T-cell (primary cell): ENCODE data around the gene ZKSCAN1. TPM values are rescaled to one million over a fixed set of nuclear protein-coding genes. Genes with fewer than 3 reads are reported as not detected.

Experiments used
- ATAC-seq, 4 experiments: fragments of 200-7000 bp in 3 of 4; fragments of 150-1000 bp in 1 of 4; cut with Tn5 transposase; replicated peaks in 1 of 4; 1 replicate in 3 of 4; 2 replicates in 1 of 4; pipeline ENCODE4 v1.10.0; 2021; ENCODE audit warnings: moderate library complexity in 3 of 4, mild to moderate bottlenecking in 2 of 4, moderate number of reproducible peaks in 1 of 4
- CTCF ChIA-PET, 2 donors: fragments of 300-600 bp; sonication (Branson Sonifier 250); formaldehyde crosslinking; loops; one replicate each; lab custom pipeline; 2022; ENCODE audit warnings: antibody characterized with exemption in 2 of 2; lab: Charles Lee
- POLR2A ChIA-PET, 2 donors: fragments of 300-600 bp; sonication (Branson Sonifier 250); formaldehyde crosslinking; loops; one replicate each; lab custom pipeline; 2022; ENCODE audit warnings: antibody characterized with exemption in 2 of 2; lab: Charles Lee
- DNase-seq, 35 experiments: peaks; one replicate each; pipeline versions ENCODE4 v3.0.0 to v3.0.0-alpha.2; 2013 to 2023
- H3K27ac ChIP-seq: one replicate; pipeline ENCODE4 v1.5.1; 2013; ENCODE audit warnings: low read length
- H3K27me3 ChIP-seq, 2 experiments: replicated peaks in 1 of 2; 1 replicate in 1 of 2; 2 replicates in 1 of 2; pipeline versions ENCODE4 v1.6.1 to v1.7.0; 2013; ENCODE audit warnings: low read length in 1 of 2, mixed read lengths in 1 of 2; ENCODE audit not compliant: control insufficient read depth in 2 of 2, insufficient read depth in 2 of 2; ENCODE audit errors: extremely low read depth in 1 of 2
- H3K36me3 ChIP-seq, 2 donors: 1 replicate in 1 of 2; 2 replicates in 1 of 2; pipeline versions ENCODE4 v1.6.1 to v1.7.0; 2013; ENCODE audit warnings: low read length in 1 of 2; ENCODE audit not compliant: control insufficient read depth in 2 of 2, insufficient read depth in 1 of 2; ENCODE audit errors: extremely low read depth in 1 of 2
- H3K4me1 ChIP-seq, 2 experiments: 1 replicate in 1 of 2; 2 replicates in 1 of 2; pipeline versions ENCODE4 v1.6.1 to v1.7.0; 2013; ENCODE audit warnings: low read length in 2 of 2, mixed read lengths in 1 of 2; ENCODE audit not compliant: insufficient read depth in 2 of 2, control insufficient read depth in 1 of 2; ENCODE audit errors: extremely low read depth in 1 of 2
- H3K4me3 ChIP-seq, 2 donors: 1 replicate in 1 of 2; 2 replicates in 1 of 2; pipeline versions ENCODE4 v1.5.1 to v1.7.0; 2013; ENCODE audit warnings: mild to moderate bottlenecking in 2 of 2, low read length in 1 of 2, moderate library complexity in 1 of 2; ENCODE audit not compliant: control insufficient read depth in 1 of 2; ENCODE audit errors: extremely low read depth in 1 of 2
- H3K9me3 ChIP-seq: 2 replicates; pipeline ENCODE4 v1.7.0; 2013
- H3K27ac Mint-ChIP-seq, 2 donors: one replicate each; pipeline ENCODE4 v1.8.0; 2020 to 2021; ENCODE audit warnings: mild to moderate bottlenecking in 2 of 2, mixed read lengths in 2 of 2
- H3K27me3 Mint-ChIP-seq, 2 donors: one replicate each; pipeline ENCODE4 v1.8.0; 2021 to 2022; ENCODE audit warnings: mixed read lengths in 2 of 2
- H3K36me3 Mint-ChIP-seq: one replicate; pipeline ENCODE4 v1.8.0; 2021; ENCODE audit warnings: mixed read lengths
- H3K4me1 Mint-ChIP-seq, 3 donors: one replicate each; pipeline ENCODE4 v1.8.0; 2020 to 2022; ENCODE audit warnings: mixed read lengths in 3 of 3, mild to moderate bottlenecking in 1 of 3
- H3K4me3 Mint-ChIP-seq, 3 donors: one replicate each; pipeline ENCODE4 v1.8.0; 2020 to 2022; ENCODE audit warnings: mild to moderate bottlenecking in 3 of 3, mixed read lengths in 3 of 3, moderate library complexity in 3 of 3
- H3K9me3 Mint-ChIP-seq, 3 donors: one replicate each; pipeline ENCODE4 v1.8.0; 2020 to 2022; ENCODE audit warnings: mixed read lengths in 3 of 3
- WGBS: methylation state at CpG from one replicate; pipeline ENCODE4 v1.1.5; 2013; ENCODE audit warnings: missing lambda C conversion rate; ENCODE audit not compliant: insufficient coverage; 5-methylcytosine and 5-hydroxymethylcytosine counted together
- total RNA-seq, 35 experiments: library from RNA in 6 of 35; stranded (reverse) in 6 of 35; fragments of 120-200 nt in 1 of 35; gene quantifications; one replicate each; pipeline versions ENCODE4 v1.2.1 to v1.2.4 and lab custom pipeline; 2013 to 2026

Gene ZKSCAN1
- total RNA-seq, 5 donors from 2014 or later (not counting 1 experiment from before 2014, with no cell fraction given) = 60.7 to 94.0 (median 86.8) TPM

DNA sequence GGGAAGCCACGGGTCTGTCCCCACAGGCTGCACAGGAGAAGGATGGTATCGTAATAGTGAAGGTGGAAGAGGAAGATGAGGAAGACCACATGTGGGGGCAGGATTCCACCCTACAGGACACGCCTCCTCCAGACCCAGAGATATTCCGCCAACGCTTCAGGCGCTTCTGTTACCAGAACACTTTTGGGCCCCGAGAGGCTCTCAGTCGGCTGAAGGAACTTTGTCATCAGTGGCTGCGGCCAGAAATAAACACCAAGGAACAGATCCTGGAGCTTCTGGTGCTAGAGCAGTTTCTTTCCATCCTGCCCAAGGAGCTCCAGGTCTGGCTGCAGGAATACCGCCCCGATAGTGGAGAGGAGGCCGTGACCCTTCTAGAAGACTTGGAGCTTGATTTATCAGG, 8.1 kb downstream of the ZKSCAN1 start:
- ChIA-PET CTCF (no interaction called here), POLR2A (interaction anchor here in 1 of 2 donors (0.7 kb wide), 1 partner anchor 11 kb away, joined by 3 read pairs; no protein-coding TSS in a partner anchor)
- no peak overlapping the region for H3K4me3 ChIP-seq
- H3K27me3 ChIP-seq = no peaks in the 10 kb centered on the region
- 93% methylated on average over 11 of the region's 12 CpGs for WGBS
- Mint-ChIP-seq H3K27me3 (no peaks in the 10 kb centered on the region), H3K4me3 (no peak overlapping the region), H3K27ac (no peak overlapping the region), H3K36me3 (peaks cover 27% of the 10 kb centered on the region), H3K4me1 (peaks cover 25 to 30% (median 28%) of the 10 kb centered on the region in 3 donors), H3K9me3 (no peaks in the 10 kb centered on the region)
- DNase-seq (no peak), ATAC-seq (no peak)
- H3K27ac ChIP-seq = no peak overlapping the region
- peaks cover 0 to 5% of the 10 kb centered on the region in 2 experiments for H3K4me1 ChIP-seq
- H3K9me3 ChIP-seq = no peaks in the 10 kb centered on the region
- peaks cover 11 to 42% of the 10 kb centered on the region in 2 donors for H3K36me3 ChIP-seq

GRCh38 chr7:100024020-100024619, 8.7 kb downstream of the ZKSCAN1 start:
- Histone ChIP-seq H3K9me3 (no peaks in the 10 kb centered on the region), H3K4me1 (peaks cover 0 to 2% of the 10 kb centered on the region in 2 experiments), H3K27me3 (no peaks in the 10 kb centered on the region), H3K4me3 (no peak overlapping the region), H3K27ac (no peak overlapping the region), H3K36me3 (peaks cover 11 to 36% of the 10 kb centered on the region in 2 donors)
- Mint-ChIP-seq H3K4me1 (peaks cover 20 to 24% (median 22%) of the 10 kb centered on the region in 3 donors), H3K4me3 (no peak overlapping the region), H3K27me3 (no peaks in the 10 kb centered on the region), H3K27ac (no peak overlapping the region), H3K9me3 (no peaks in the 10 kb centered on the region), H3K36me3 (peaks cover 27% of the 10 kb centered on the region)
- ChIA-PET POLR2A (no interaction called here), CTCF (interaction anchor here in 1 of 2 donors (0.5 kb wide), 1 partner anchor 54 kb away, joined by 3 read pairs; no protein-coding TSS in a partner anchor)
- DNase-seq (no peak), ATAC-seq (no peak)
- 100% methylated on average over 1 of the region's 12 CpGs for WGBS

GRCh38 chr7:100027197-100027596, 11.8 kb downstream of the ZKSCAN1 start:
- H3K4me1 Mint-ChIP-seq = peaks cover 0 to 6% (median 2%) of the 10 kb centered on the region in 3 donors
- H3K4me3 Mint-ChIP-seq = no peak overlapping the region
- no peaks in the 10 kb centered on the region for H3K27me3 Mint-ChIP-seq
- POLR2A ChIA-PET = no interaction called here
- peaks cover 16 to 60% of the 10 kb centered on the region in 2 donors for H3K36me3 ChIP-seq
- no peaks in the 10 kb centered on the region for H3K9me3 Mint-ChIP-seq
- peaks cover 44% of the 10 kb centered on the region for H3K36me3 Mint-ChIP-seq
- ATAC-seq (no peak), DNase-seq (no peak)
- H3K27ac ChIP-seq = no peak overlapping the region
- no peaks in the 10 kb centered on the region for H3K27me3 ChIP-seq
- WGBS = 93% methylated on average over 5 of the region's 11 CpGs
- H3K4me3 ChIP-seq = no peak overlapping the region
- H3K9me3 ChIP-seq = no peaks in the 10 kb centered on the region
- CTCF ChIA-PET = interaction anchor here in 1 of 2 donors (0.6 kb wide), 1 partner anchor 113 kb away, joined by 3 read pairs; no protein-coding TSS in a partner anchor
- peaks cover 0 to 2% of the 10 kb centered on the region in 2 experiments for H3K4me1 ChIP-seq
- H3K27ac Mint-ChIP-seq = no peak overlapping the region

GRCh38 chr7:100029596-100029995, 14.2 kb downstream of the ZKSCAN1 start:
- Histone ChIP-seq H3K9me3 (no peaks in the 10 kb centered on the region), H3K4me1 (no peaks in the 10 kb centered on the region), H3K27ac (no peak overlapping the region), H3K36me3 (peaks cover 4 to 59% of the 10 kb centered on the region in 2 donors), H3K27me3 (no peaks in the 10 kb centered on the region), H3K4me3 (no peak overlapping the region)
- DNase-seq (no peak), ATAC-seq (no peak)
- Mint-ChIP-seq H3K27me3 (no peaks in the 10 kb centered on the region), H3K4me3 (no peak overlapping the region), H3K36me3 (peaks cover 46% of the 10 kb centered on the region), H3K9me3 (no peaks in the 10 kb centered on the region), H3K4me1 (peaks cover 0 to 2% (median 0%) of the 10 kb centered on the region in 3 donors), H3K27ac (no peak overlapping the region)
- WGBS = 93% methylated on average over 4 of the region's 5 CpGs
- CTCF ChIA-PET = interaction anchor here in 1 of 2 donors (0.9 kb wide), 1 partner anchor 29 kb away, joined by 6 read pairs; no protein-coding TSS in a partner anchor
- POLR2A ChIA-PET = interaction anchor here in 1 of 2 donors (0.6 to 0.9 kb wide), 2 partner anchors 12 to 53 kb away, joined by 3 to 6 read pairs; no protein-coding TSS in a partner anchor

GRCh38 chr7:100033526-100033925, 18.1 kb downstream of the ZKSCAN1 start:
- no peak overlapping the region for H3K4me3 Mint-ChIP-seq
- H3K4me1 ChIP-seq = no peaks in the 10 kb centered on the region
- ChIA-PET CTCF (no interaction called here), POLR2A (interaction anchor here in 1 of 2 donors (0.8 kb wide), 1 partner anchor 10 kb away, joined by 3 read pairs; no protein-coding TSS in a partner anchor)
- no peak for ATAC-seq
- no peaks in the 10 kb centered on the region for H3K27me3 Mint-ChIP-seq
- peaks cover 7 to 51% of the 10 kb centered on the region in 2 donors for H3K36me3 ChIP-seq
- no peak overlapping the region for H3K27ac Mint-ChIP-seq
- H3K27ac ChIP-seq = no peak overlapping the region
- no peak overlapping the region for H3K4me3 ChIP-seq
- no peaks in the 10 kb centered on the region for H3K4me1 Mint-ChIP-seq
- no peaks in the 10 kb centered on the region for H3K27me3 ChIP-seq
- H3K36me3 Mint-ChIP-seq = peaks cover 58% of the 10 kb centered on the region
- WGBS = 100% methylated on average over 1 of the region's 6 CpGs
- H3K9me3 ChIP-seq = no peaks in the 10 kb centered on the region
- no peak for DNase-seq
- no peaks in the 10 kb centered on the region for H3K9me3 Mint-ChIP-seq

- no peak overlapping the region for H3K27ac ChIP-seq
- POLR2A ChIA-PET = no interaction called here
- H3K27me3 ChIP-seq = no peaks in the 10 kb centered on the region
- H3K36me3 ChIP-seq = peaks cover 7 to 43% of the 10 kb centered on the region in 2 donors
- no peaks in the 10 kb centered on the region for H3K4me1 ChIP-seq
- H3K27me3 Mint-ChIP-seq = no peaks in the 10 kb centered on the region
- WGBS = 98% methylated on average over 5 of the region's 8 CpGs
- peaks cover 0 to 2% (median under 1%) of the 10 kb centered on the region in 3 donors for H3K4me1 Mint-ChIP-seq
- no peak overlapping the region for H3K27ac Mint-ChIP-seq
- no peak overlapping the region for H3K4me3 Mint-ChIP-seq
- ATAC-seq = no peak
- H3K9me3 ChIP-seq = no peaks in the 10 kb centered on the region
- CTCF ChIA-PET = no interaction called here
- DNase-seq = no peak
- H3K4me3 ChIP-seq = no peak overlapping the region
- peaks cover 55% of the 10 kb centered on the region for H3K36me3 Mint-ChIP-seq
- H3K9me3 Mint-ChIP-seq = no peaks in the 10 kb centered on the region
These were observed 19.6 kb downstream of the ZKSCAN1 start for GRCh38 chr7:100034871-100035510.
